HEK293 (cell line): ENCODE data around the gene ZNF799.
A peak's percentile ranks its signal among the peaks of the same experiment; 100 is the strongest.

Source experiments
- CTCF ChIA-PET: fragments of 350-600 bp; formaldehyde crosslinking; extraction: SDS; loops from one replicate; lab custom pipeline; 2021; ENCODE audit warnings: antibody characterized with exemption; lab: Yijun Ruan, JAX
- POLR2A ChIA-PET: fragments of 300-600 bp; formaldehyde crosslinking; extraction: SDS; loops from one replicate; lab custom pipeline; 2020; ENCODE audit warnings: antibody characterized with exemption, inconsistent platforms; lab: Yijun Ruan, JAX
- H3K27ac ChIP-seq: fragments of 200-500 bp; sonication (Bioruptor generic); 2 replicates; pipeline ENCODE4 v1.5.1; 2014; ENCODE audit warnings: low read depth, low read length, control low read depth, inconsistent platforms; ENCODE audit errors: extremely low read depth
- H3K36me3 ChIP-seq, 2 experiments: fragments of 200-500 bp in 1 of 2; sonication (Bioruptor generic) in 1 of 2; 1 replicate in 1 of 2; 2 replicates in 1 of 2; pipeline ENCODE4 v1.5.1; 2014 to 2017; ENCODE audit warnings: inconsistent platforms in 2 of 2, low read length in 2 of 2; ENCODE audit not compliant: control insufficient read depth in 2 of 2, insufficient read depth in 1 of 2
- H3K4me1 ChIP-seq: fragments of 200-500 bp; sonication (Bioruptor generic); 2 replicates; pipeline ENCODE4 v1.5.1; 2014; ENCODE audit warnings: mild to moderate bottlenecking, low read length, inconsistent platforms; ENCODE audit not compliant: control insufficient read depth, insufficient read depth
- H3K4me3 ChIP-seq: 2 replicates; pipeline ENCODE4 v1.5.1; 2011; ENCODE audit warnings: low read depth, mild to moderate bottlenecking, control low read depth, low read length, moderate library complexity
- H3K9me3 ChIP-seq: fragments of 200-500 bp; sonication (Bioruptor generic); 2 replicates; pipeline ENCODE4 v1.5.1; 2014; ENCODE audit warnings: low read depth, low read length, inconsistent platforms; ENCODE audit not compliant: control insufficient read depth, insufficient read depth
- BCL11B ChIP-seq: fragments of 450-650 bp; formaldehyde crosslinking; IDR thresholded peaks from 2 replicates; pipeline ENCODE4 v1.5.1; 2016; ENCODE audit warnings: low read depth, missing biosample characterization, missing genetic modification characterization
- HOXA7 ChIP-seq: sonication (generic); formaldehyde crosslinking; IDR thresholded peaks from 2 replicates; pipeline ENCODE4 v1.8.1; 2022; ENCODE audit warnings: missing genetic modification reagents, borderline replicate concordance
- IKZF3 ChIP-seq: fragments of 450-650 bp; IDR thresholded peaks from 2 replicates; pipeline ENCODE4 v1.5.0; 2018; ENCODE audit warnings: missing biosample characterization, mild to moderate bottlenecking, missing genetic modification characterization, moderate library complexity
- KLF1 ChIP-seq: fragments of 450-650 bp; formaldehyde crosslinking; IDR thresholded peaks from 2 replicates; pipeline ENCODE4 v1.5.1; 2016; ENCODE audit warnings: missing biosample characterization, missing genetic modification characterization
- PRDM1 ChIP-seq: fragments of 450-650 bp; formaldehyde crosslinking; IDR thresholded peaks from 2 replicates; pipeline ENCODE4; 2016; ENCODE audit warnings: missing biosample characterization, missing genetic modification characterization
- SCRT2 ChIP-seq: fragments of 450-650 bp; formaldehyde crosslinking; IDR thresholded peaks from 2 replicates; pipeline ENCODE4 v1.5.1; 2016; ENCODE audit warnings: missing biosample characterization, missing genetic modification characterization
- TRIM28 ChIP-seq: IDR thresholded peaks from 2 replicates; pipeline ENCODE4 v1.6.1; 2011; ENCODE audit warnings: low read length, control low read depth, borderline replicate concordance
- YY1 ChIP-seq: fragments of 450-650 bp; formaldehyde crosslinking; IDR thresholded peaks from 2 replicates; pipeline ENCODE4 v1.5.1; 2018; ENCODE audit warnings: missing biosample characterization, missing genetic modification characterization
- ZIC2 ChIP-seq: fragments of 450-650 bp; formaldehyde crosslinking; IDR thresholded peaks from 2 replicates; pipeline ENCODE4 v1.5.1; 2016; ENCODE audit warnings: missing biosample characterization, missing genetic modification characterization
- ZNF10 ChIP-seq: fragments of 450-650 bp; formaldehyde crosslinking; IDR thresholded peaks from 2 replicates; pipeline ENCODE4 v1.5.1; 2017; ENCODE audit warnings: missing biosample characterization, missing genetic modification characterization
- ZNF140 ChIP-seq: fragments of 450-650 bp; formaldehyde crosslinking; IDR thresholded peaks from 2 replicates; pipeline ENCODE4 v1.5.1; 2016; ENCODE audit warnings: missing biosample characterization, missing genetic modification characterization
- ZNF266 ChIP-seq: fragments of 450-650 bp; formaldehyde crosslinking; IDR thresholded peaks from 2 replicates; pipeline ENCODE4 v1.5.1; 2016; ENCODE audit warnings: missing biosample characterization, missing genetic modification characterization, low read depth
- ZNF354C ChIP-seq: fragments of 450-650 bp; formaldehyde crosslinking; IDR thresholded peaks from 2 replicates; pipeline ENCODE4 v1.5.1; 2016; ENCODE audit warnings: missing biosample characterization, missing genetic modification characterization, low read depth, borderline replicate concordance
- ZNF366 ChIP-seq: fragments of 450-650 bp; formaldehyde crosslinking; conservative IDR thresholded peaks from 2 replicates; pipeline ENCODE4 v1.5.1; 2016; ENCODE audit warnings: missing biosample characterization, missing genetic modification characterization
- ZNF391 ChIP-seq: fragments of 450-650 bp; formaldehyde crosslinking; IDR thresholded peaks from 2 replicates; pipeline ENCODE4 v1.5.1; 2016; ENCODE audit warnings: low read depth, missing biosample characterization, missing genetic modification characterization, borderline replicate concordance
- ZNF473 ChIP-seq: fragments of 450-650 bp; formaldehyde crosslinking; IDR thresholded peaks from 2 replicates; pipeline ENCODE4 v1.5.1; 2017; ENCODE audit warnings: missing biosample characterization, missing genetic modification characterization
- ZNF521 ChIP-seq: fragments of 450-650 bp; formaldehyde crosslinking; IDR thresholded peaks from 2 replicates; pipeline ENCODE4 v1.5.1; 2017; ENCODE audit warnings: missing biosample characterization, mild to moderate bottlenecking, missing genetic modification characterization
- ZNF548 ChIP-seq: fragments of 450-650 bp; formaldehyde crosslinking; IDR thresholded peaks from 2 replicates; pipeline ENCODE4 v1.5.1; 2016; ENCODE audit warnings: missing biosample characterization, missing genetic modification characterization
- ZNF585B ChIP-seq: fragments of 450-650 bp; formaldehyde crosslinking; IDR thresholded peaks from 2 replicates; pipeline ENCODE4 v1.5.1; 2016; ENCODE audit warnings: missing biosample characterization, missing genetic modification characterization
- ZNF596 ChIP-seq: fragments of 450-650 bp; IDR thresholded peaks from 2 replicates; pipeline ENCODE4 v1.5.0; 2018; ENCODE audit warnings: missing biosample characterization, mild to moderate bottlenecking, missing genetic modification characterization, moderate library complexity
- ZNF626 ChIP-seq: fragments of 450-650 bp; sonication (Bioruptor Pico); formaldehyde crosslinking; IDR thresholded peaks from 2 replicates; pipeline ENCODE4 v1.5.1; 2018; ENCODE audit warnings: missing biosample characterization, missing genetic modification characterization, inconsistent platforms
- ZNF658 ChIP-seq: fragments of 450-650 bp; formaldehyde crosslinking; IDR thresholded peaks from 2 replicates; pipeline ENCODE4; 2016; ENCODE audit warnings: missing biosample characterization, missing genetic modification characterization
- ZNF777 ChIP-seq: fragments of 450-650 bp; formaldehyde crosslinking; IDR thresholded peaks from 2 replicates; pipeline ENCODE4 v1.5.1; 2017; ENCODE audit warnings: missing biosample characterization, missing genetic modification characterization, borderline replicate concordance
- TF ChIP-seq, protein P1 (sequence below): fragments of 450-650 bp; formaldehyde crosslinking; IDR thresholded peaks from 2 replicates; pipeline ENCODE4 v1.5.1; 2016; ENCODE audit warnings: missing biosample characterization, missing genetic modification characterization
- TF ChIP-seq, protein P2 (sequence below): fragments of 450-650 bp; formaldehyde crosslinking; IDR thresholded peaks from 2 replicates; pipeline ENCODE4 v1.5.1; 2017; ENCODE audit warnings: missing biosample characterization, missing genetic modification characterization
- TF ChIP-seq, protein P3 (sequence below): fragments of 450-650 bp; formaldehyde crosslinking; IDR thresholded peaks from 2 replicates; pipeline ENCODE4 v1.5.1; 2016; ENCODE audit warnings: missing biosample characterization, missing genetic modification characterization
- TF ChIP-seq, protein P4 (sequence below): fragments of 450-650 bp; formaldehyde crosslinking; IDR thresholded peaks from 2 replicates; pipeline ENCODE4 v1.5.1; 2016; ENCODE audit warnings: missing biosample characterization, missing genetic modification characterization
- TF ChIP-seq, protein P5 (sequence below): fragments of 450-650 bp; formaldehyde crosslinking; IDR thresholded peaks from 2 replicates; pipeline ENCODE4 v1.5.1; 2016; ENCODE audit warnings: missing biosample characterization, missing genetic modification characterization
- TF ChIP-seq, protein P6 (sequence below): fragments of 450-650 bp; IDR thresholded peaks from 2 replicates; pipeline ENCODE4 v1.5.1; 2018; ENCODE audit warnings: missing biosample characterization, missing genetic modification characterization

The ZNF799 gene

DNA sequence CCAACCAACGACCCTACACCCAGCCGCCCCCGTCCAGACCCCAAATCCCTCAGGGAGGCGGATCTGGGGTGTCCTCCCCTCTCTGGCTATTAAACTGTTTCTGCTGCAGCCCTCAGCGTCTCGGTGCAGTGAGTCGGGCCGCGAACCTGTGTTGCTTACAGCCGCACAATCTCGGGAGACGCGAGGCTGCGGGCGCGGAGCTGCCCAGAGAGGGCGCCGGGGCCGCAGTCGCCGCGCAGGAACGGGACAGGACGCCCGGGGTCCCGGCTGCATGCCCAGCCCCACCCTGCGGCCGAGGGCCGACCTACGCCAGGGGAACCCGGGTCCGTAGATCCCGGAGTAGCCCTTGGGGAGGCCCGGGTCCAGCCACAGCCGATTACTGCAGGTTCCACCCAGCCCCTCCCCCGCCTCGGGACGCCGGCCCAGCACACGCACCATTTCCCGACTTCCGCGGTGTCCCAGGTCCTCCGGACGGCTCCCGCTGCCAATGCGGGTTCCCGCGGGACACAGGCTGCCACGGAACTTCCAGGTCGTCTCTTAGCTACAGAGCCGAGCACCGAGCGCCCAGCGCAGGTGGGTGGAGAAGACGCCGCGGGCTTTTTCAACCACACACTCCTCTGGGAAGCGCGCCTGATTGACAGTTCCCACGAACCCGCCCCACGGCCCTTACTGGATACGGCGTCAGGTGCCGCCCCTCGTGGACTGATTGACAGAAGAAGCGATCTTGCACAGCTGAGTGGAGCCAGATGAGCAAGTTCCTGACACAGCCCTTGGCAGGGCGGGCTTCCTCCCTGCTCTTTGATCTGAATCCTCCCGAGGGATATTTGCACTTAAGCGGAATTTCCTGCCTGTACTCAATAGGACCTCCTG, at the start of gene ZNF799:
Gene ZNF799 (minus strand): TSS at position 639 of the 870 bp plus-strand sequence. CDS start 201 bp downstream, at position 438.
- Histone ChIP-seq H3K4me1 (no peaks in the 10 kb centered on the region), H3K36me3 (no peaks in the 10 kb centered on the region), H3K9me3 (no peaks in the 10 kb centered on the region), H3K27ac (no peak within 1 kb of the TSS; the same call in 1 of the 2 replicates), H3K4me3 (peak within 1 kb of the TSS; percentile 80)
- CTCF ChIA-PET: interaction anchor here (0.6 to 1.3 kb wide), 6 partner anchors 18 to 1980 kb away, joined by 3 to 4 read pairs (median 3); no protein-coding TSS in a partner anchor
- POLR2A ChIA-PET: interaction anchor here (0.6 to 1.8 kb wide), 10 partner anchors 11 to 245 kb away, joined by 3 to 10 read pairs (median 5); partner anchors contain the start of genes ZNF44, ZNF442, ZNF443 and ZNF563
- TF ChIP-seq ZNF473 (tag by site-specific recombination) (no peak), IKZF3 (tag by site-specific recombination) (peak; percentile 86), ZNF585B (tag by site-specific recombination) (no peak), KLF1 (tag by site-specific recombination) (peak; percentile 52), BCL11B (tag by site-specific recombination) (no peak), ZIC2 (tag by site-specific recombination) (no peak), ZNF266 (tag by site-specific recombination) (no peak), ZNF354C (tag by site-specific recombination) (no peak), HOXA7 (CRISPR knock-in tag) (no peak), ZNF626 (tag by site-specific recombination) (no peak), ZNF777 (no peak), ZNF391 (tag by site-specific recombination) (no peak), ZNF548 (tag by site-specific recombination) (no peak), ZNF658 (tag by site-specific recombination) (no peak), ZNF521 (no peak), TRIM28 (no peak), SCRT2 (tag by site-specific recombination) (0 out of 2 replicates have a peak, but pooled peaks have one; percentile 21), ZNF140 (tag by site-specific recombination) (no peak), PRDM1 (no peak), ZNF10 (tag by site-specific recombination) (no peak), YY1 (tag by site-specific recombination) (no peak), ZNF596 (no peak), ZNF366 (tag by site-specific recombination) (peak; percentile 73)
- TF ChIP-seq, protein P1, sequence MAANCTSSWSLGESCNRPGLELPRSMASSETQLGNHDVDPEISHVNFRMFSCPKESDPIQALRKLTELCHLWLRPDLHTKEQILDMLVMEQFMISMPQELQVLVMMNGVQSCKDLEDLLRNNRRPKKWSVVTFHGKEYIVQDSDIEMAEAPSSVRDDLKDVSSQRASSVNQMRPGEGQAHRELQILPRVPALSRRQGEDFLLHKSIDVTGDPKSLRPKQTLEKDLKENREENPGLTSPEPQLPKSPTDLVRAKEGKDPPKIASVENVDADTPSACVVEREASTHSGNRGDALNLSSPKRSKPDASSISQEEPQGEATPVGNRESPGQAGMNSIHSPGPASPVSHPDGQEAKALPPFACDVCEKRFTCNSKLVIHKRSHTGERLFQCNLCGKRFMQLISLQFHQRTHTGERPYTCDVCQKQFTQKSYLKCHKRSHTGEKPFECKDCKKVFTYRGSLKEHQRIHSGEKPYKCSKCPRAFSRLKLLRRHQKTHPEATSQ (tag by site-specific recombination): no peak
- TF ChIP-seq, protein P2, sequence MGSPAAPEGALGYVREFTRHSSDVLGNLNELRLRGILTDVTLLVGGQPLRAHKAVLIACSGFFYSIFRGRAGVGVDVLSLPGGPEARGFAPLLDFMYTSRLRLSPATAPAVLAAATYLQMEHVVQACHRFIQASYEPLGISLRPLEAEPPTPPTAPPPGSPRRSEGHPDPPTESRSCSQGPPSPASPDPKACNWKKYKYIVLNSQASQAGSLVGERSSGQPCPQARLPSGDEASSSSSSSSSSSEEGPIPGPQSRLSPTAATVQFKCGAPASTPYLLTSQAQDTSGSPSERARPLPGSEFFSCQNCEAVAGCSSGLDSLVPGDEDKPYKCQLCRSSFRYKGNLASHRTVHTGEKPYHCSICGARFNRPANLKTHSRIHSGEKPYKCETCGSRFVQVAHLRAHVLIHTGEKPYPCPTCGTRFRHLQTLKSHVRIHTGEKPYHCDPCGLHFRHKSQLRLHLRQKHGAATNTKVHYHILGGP (tag by site-specific recombination): no peak
- TF ChIP-seq, protein P3, sequence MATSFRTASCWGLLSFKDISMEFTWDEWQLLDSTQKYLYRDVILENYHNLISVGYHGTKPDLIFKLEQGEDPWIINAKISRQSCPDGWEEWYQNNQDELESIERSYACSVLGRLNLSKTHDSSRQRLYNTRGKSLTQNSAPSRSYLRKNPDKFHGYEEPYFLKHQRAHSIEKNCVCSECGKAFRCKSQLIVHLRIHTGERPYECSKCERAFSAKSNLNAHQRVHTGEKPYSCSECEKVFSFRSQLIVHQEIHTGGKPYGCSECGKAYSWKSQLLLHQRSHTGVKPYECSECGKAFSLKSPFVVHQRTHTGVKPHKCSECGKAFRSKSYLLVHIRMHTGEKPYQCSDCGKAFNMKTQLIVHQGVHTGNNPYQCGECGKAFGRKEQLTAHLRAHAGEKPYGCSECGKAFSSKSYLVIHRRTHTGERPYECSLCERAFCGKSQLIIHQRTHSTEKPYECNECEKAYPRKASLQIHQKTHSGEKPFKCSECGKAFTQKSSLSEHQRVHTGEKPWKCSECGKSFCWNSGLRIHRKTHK (tag by site-specific recombination): no peak
- TF ChIP-seq, protein P4, sequence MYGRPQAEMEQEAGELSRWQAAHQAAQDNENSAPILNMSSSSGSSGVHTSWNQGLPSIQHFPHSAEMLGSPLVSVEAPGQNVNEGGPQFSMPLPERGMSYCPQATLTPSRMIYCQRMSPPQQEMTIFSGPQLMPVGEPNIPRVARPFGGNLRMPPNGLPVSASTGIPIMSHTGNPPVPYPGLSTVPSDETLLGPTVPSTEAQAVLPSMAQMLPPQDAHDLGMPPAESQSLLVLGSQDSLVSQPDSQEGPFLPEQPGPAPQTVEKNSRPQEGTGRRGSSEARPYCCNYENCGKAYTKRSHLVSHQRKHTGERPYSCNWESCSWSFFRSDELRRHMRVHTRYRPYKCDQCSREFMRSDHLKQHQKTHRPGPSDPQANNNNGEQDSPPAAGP (tag by site-specific recombination): no peak; the same call in 1 of the 2 replicates
- TF ChIP-seq, protein P5, sequence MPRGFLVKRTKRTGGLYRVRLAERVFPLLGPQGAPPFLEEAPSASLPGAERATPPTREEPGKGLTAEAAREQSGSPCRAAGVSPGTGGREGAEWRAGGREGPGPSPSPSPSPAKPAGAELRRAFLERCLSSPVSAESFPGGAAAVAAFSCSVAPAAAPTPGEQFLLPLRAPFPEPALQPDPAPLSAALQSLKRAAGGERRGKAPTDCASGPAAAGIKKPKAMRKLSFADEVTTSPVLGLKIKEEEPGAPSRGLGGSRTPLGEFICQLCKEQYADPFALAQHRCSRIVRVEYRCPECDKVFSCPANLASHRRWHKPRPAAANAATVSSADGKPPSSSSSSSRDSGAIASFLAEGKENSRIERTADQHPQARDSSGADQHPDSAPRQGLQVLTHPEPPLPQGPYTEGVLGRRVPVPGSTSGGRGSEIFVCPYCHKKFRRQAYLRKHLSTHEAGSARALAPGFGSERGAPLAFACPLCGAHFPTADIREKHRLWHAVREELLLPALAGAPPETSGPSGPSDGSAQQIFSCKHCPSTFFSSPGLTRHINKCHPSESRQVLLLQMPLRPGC (tag by site-specific recombination): no peak
- TF ChIP-seq, protein P6, sequence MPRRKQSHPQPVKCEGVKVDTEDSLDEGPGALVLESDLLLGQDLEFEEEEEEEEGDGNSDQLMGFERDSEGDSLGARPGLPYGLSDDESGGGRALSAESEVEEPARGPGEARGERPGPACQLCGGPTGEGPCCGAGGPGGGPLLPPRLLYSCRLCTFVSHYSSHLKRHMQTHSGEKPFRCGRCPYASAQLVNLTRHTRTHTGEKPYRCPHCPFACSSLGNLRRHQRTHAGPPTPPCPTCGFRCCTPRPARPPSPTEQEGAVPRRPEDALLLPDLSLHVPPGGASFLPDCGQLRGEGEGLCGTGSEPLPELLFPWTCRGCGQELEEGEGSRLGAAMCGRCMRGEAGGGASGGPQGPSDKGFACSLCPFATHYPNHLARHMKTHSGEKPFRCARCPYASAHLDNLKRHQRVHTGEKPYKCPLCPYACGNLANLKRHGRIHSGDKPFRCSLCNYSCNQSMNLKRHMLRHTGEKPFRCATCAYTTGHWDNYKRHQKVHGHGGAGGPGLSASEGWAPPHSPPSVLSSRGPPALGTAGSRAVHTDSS (tag by site-specific recombination): no peak
